ENCODE data around the gene SLC20A1.
"Not testable (repeated sequence)": the region's sequence is repeated elsewhere in the genome, so short reads cannot be mapped to it uniquely, and the experiment has no call there.

Gene SLC20A1

GRCh38 chr2:112644155-112644932 lies 1.4 kb upstream of the SLC20A1 start:
- peak overlapping the region; percentile 28 for H3K4me3 ChIP-seq (ENCODE audit: low read depth, low read length)

GRCh38 chr2:112644933-112645309 lies 818 bp upstream of the SLC20A1 start:
- peak overlapping the region; percentile 28 for H3K4me3 ChIP-seq (ENCODE audit: low read depth, low read length)

GRCh38 chr2:112646102-112646719 lies 472 bp downstream of the SLC20A1 start:
- peak overlapping the region; percentile 88 for H3K4me3 ChIP-seq (ENCODE audit: low read depth, low read length)

- peak overlapping the region; percentile 88 for H3K4me3 ChIP-seq (ENCODE audit: low read depth, low read length)
These were observed 1.3 kb downstream of the SLC20A1 start for GRCh38 chr2:112646791-112647689.

- H3K4me3 ChIP-seq (ENCODE audit: low read depth, low read length) = peak overlapping the region; percentile 4
These were observed 2.3 kb downstream of the SLC20A1 start for GRCh38 chr2:112648081-112648480.

GRCh38 chr2:112656679-112657078 lies 10.9 kb downstream of the SLC20A1 start:
- no peak overlapping the region for H3K4me3 ChIP-seq (ENCODE audit: low read depth, low read length)

- no peak overlapping the region for H3K4me3 ChIP-seq (ENCODE audit: low read depth, low read length)
These were observed 12.6 kb downstream of the SLC20A1 start for GRCh38 chr2:112658301-112658700.

GRCh38 chr2:112658839-112659667 lies 13.3 kb downstream of the SLC20A1 start:
- no peak overlapping the region for H3K4me3 ChIP-seq (ENCODE audit: low read depth, low read length)

GRCh38 chr2:112660138-112660537 lies 14.4 kb downstream of the SLC20A1 start:
- no peak overlapping the region for H3K4me3 ChIP-seq (ENCODE audit: low read depth, low read length)

GRCh38 chr2:112661656-112662305 lies 16.0 kb downstream of the SLC20A1 start:
- no peak overlapping the region for H3K4me3 ChIP-seq (ENCODE audit: low read depth, low read length)

GRCh38 chr2:112662704-112663103 lies 17.0 kb downstream of the SLC20A1 start:
- no peak overlapping the region for H3K4me3 ChIP-seq (ENCODE audit: low read depth, low read length)

GRCh38 chr2:112664689-112665088 lies 18.9 kb downstream of the SLC20A1 start:
- H3K4me3 ChIP-seq (ENCODE audit: low read depth, low read length) = no peak overlapping the region

- no peak overlapping the region for H3K4me3 ChIP-seq (ENCODE audit: low read depth, low read length)
These were observed 19.5 kb downstream of the SLC20A1 start for GRCh38 chr2:112665113-112665780.

- H3K4me3 ChIP-seq (ENCODE audit: low read depth, low read length) = no peak overlapping the region
These were observed 21.0 kb downstream of the SLC20A1 start for GRCh38 chr2:112666761-112667122.

GRCh38 chr2:112667540-112667939 lies 21.8 kb downstream of the SLC20A1 start:
- not testable (repeated sequence) for H3K4me3 ChIP-seq (ENCODE audit: low read depth, low read length)

GRCh38 chr2:112669667-112670066 lies 23.9 kb downstream of the SLC20A1 start:
- no peak overlapping the region for H3K4me3 ChIP-seq (ENCODE audit: low read depth, low read length)

- no peak overlapping the region for H3K4me3 ChIP-seq (ENCODE audit: low read depth, low read length)
These were observed 24.7 kb downstream of the SLC20A1 start for GRCh38 chr2:112670252-112671022.

GRCh38 chr2:112671801-112672200 lies 26.1 kb downstream of the SLC20A1 start:
- H3K4me3 ChIP-seq (ENCODE audit: low read depth, low read length) = no peak overlapping the region

- H3K4me3 ChIP-seq (ENCODE audit: low read depth, low read length) = no peak overlapping the region
These were observed 27.3 kb downstream of the SLC20A1 start for GRCh38 chr2:112673008-112673407.
